HL-60/S4 treated with phorbol 12-myristate 13-acetate at 8.2 ng/mL for 4 days and 3 days (cell line): Measurements from ENCODE around the gene DHX36.

ENCODE experiments used
- in situ Hi-C: fragments of 300-500 bp; cut with MboI; formaldehyde crosslinking; loops from 2 replicates; pipeline ENCODE4 v1.15.0; 2022; ENCODE audit warnings: low sequenced_read_pairs

The DHX36 gene, protein sequence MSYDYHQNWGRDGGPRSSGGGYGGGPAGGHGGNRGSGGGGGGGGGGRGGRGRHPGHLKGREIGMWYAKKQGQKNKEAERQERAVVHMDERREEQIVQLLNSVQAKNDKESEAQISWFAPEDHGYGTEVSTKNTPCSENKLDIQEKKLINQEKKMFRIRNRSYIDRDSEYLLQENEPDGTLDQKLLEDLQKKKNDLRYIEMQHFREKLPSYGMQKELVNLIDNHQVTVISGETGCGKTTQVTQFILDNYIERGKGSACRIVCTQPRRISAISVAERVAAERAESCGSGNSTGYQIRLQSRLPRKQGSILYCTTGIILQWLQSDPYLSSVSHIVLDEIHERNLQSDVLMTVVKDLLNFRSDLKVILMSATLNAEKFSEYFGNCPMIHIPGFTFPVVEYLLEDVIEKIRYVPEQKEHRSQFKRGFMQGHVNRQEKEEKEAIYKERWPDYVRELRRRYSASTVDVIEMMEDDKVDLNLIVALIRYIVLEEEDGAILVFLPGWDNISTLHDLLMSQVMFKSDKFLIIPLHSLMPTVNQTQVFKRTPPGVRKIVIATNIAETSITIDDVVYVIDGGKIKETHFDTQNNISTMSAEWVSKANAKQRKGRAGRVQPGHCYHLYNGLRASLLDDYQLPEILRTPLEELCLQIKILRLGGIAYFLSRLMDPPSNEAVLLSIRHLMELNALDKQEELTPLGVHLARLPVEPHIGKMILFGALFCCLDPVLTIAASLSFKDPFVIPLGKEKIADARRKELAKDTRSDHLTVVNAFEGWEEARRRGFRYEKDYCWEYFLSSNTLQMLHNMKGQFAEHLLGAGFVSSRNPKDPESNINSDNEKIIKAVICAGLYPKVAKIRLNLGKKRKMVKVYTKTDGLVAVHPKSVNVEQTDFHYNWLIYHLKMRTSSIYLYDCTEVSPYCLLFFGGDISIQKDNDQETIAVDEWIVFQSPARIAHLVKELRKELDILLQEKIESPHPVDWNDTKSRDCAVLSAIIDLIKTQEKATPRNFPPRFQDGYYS

DNA sequence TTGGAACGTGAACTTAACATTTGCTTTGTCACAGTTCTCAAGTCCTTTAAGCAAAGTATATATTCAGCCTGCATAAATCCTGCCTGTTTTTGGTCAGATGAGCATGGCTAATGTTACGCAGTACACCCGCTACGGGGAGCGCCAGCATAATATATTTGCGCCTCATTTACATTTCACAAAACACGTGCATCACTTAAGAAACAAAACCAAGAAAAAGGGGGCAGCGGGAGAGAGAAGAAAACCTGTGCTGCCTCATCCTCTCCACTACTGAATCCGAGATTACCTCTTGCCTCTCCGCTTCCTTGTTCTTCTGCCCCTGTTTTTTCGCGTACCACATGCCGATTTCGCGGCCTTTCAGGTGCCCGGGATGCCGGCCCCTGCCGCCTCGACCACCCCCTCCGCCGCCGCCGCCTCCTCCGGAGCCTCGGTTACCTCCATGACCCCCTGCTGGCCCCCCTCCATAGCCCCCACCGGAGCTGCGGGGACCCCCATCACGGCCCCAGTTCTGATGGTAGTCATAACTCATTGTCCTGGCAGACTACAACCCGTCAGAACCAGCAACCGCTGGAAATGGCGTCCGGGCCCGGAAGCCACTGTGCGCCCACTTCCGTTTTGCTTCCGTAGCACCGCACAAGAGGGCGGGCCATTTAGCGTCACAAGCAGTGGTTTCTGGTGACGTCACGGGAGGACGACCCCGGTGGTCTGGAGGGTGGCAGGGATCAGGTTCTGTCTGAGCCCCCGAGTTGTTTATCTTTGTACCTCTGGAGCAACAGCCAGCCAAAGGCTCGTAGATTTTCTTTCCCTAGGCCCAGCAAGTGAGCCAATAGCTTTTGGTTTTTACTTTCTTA, at the start of gene DHX36:
DHX36 (minus strand) TSS at position 597 of the 848 bp plus-strand sequence; CDS start at position 526, 71 bp downstream.
- in situ Hi-C loops = no loop called here

GRCh38 chr3:154367221-154367620, 42.9 kb upstream of the DHX36 start:
- in situ Hi-C loops = no loop called here

GRCh38 chr3:154364849-154365248, 40.6 kb upstream of the DHX36 start:
- in situ Hi-C loops = no loop called here

DNA sequence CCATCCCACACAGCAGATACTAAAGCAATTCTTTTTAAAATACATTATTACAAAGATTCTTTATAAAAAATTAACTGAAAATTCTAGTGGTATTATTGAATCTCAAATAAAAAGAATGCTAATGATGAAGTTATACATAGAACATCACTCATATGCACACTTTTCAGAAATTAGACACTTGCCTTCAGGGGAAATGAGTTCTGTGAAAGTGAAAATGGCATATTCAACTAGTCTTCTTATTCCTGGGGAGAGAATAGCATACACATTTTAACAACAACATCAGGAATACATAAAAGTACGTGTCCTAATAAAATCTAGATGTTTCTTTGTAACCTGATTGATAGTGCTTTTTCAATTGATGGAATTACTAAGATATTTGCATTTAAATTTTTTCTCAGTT, 36.8 kb upstream of the DHX36 start:
- in situ Hi-C loops = no loop called here

GRCh38 chr3:154356009-154356408, 31.7 kb upstream of the DHX36 start:
- in situ Hi-C loops = no loop called here

DNA sequence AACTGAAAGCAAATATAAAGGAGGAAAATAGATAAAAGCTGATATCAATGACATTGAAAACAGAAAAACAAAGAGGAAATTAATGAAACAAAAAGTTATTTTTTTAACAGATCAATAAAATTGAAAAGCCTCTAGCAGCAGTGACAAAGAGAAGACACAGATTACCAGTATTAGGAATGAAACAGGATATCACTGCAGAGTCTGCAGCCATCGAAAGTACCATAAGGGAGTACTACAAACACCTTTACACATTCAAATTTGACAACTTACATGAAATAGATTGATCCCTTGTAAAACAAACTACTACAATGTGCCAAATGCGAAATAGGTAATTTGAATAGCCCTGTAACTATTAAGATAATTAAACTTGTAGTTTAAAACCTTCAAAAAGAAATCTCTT, 24.9 kb upstream of the DHX36 start:
- in situ Hi-C loops = loop anchor here (25.0 kb wide), 1 partner anchor 963 kb away; no protein-coding TSS in a partner anchor

DNA sequence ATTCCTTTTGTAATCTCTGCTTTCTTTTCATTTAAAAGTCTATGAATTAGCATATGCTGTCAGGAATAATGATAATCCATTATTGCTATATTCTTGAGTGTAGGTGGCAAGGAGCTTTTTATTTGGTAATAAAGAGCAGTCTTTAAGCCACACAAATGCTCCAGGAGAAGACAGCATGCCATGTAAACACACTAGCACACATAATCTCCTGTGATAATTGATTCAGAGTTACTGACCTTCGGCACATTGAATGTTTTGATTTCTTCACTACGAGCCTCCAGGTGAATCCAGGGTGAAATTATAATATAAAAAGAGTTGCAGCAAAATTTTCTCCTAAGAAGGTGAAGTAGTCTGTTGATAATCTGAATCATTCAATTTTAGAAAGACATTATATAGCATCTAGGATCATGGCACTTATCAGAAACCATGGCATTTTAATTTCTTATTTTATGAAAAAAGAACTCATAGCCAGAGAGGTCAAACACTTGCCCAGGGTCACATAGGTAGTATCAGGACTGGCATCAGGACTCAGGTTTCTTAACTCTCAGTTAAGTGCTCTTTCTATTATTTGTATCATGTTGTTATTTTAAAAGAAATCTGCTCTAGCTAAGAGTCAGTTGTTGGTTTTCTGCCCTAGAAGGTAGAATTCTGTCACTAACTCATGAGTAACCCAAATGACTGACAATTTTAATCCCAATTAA, 21.3 kb upstream of the DHX36 start:
- in situ Hi-C loops = loop anchor here (25.0 kb wide), 1 partner anchor 967 kb away; no protein-coding TSS in a partner anchor

DNA sequence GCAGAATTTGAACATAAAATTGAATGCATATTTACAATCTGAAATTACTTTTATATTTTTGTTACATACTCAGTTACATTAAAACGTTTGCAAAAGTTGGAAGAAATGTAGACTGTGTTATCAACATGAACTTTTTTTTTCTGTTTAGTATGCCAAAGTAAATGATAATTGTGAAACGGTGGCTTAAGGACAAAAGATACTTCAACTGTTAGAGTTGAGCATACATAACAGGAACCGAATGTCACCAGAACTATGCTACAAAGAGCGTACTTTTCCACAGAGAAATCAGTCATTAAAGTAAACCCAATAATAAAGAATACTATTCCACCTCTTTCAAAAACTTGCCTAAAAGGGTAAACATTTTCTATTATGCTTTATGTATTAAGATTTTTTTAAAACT, 14.3 kb upstream of the DHX36 start:
- in situ Hi-C loops = loop anchor here (25.0 kb wide), 1 partner anchor 974 kb away; no protein-coding TSS in a partner anchor

GRCh38 chr3:154338008-154338407, 13.7 kb upstream of the DHX36 start:
- in situ Hi-C loops = loop anchor here (25.0 kb wide), 1 partner anchor 974 kb away; no protein-coding TSS in a partner anchor

DNA sequence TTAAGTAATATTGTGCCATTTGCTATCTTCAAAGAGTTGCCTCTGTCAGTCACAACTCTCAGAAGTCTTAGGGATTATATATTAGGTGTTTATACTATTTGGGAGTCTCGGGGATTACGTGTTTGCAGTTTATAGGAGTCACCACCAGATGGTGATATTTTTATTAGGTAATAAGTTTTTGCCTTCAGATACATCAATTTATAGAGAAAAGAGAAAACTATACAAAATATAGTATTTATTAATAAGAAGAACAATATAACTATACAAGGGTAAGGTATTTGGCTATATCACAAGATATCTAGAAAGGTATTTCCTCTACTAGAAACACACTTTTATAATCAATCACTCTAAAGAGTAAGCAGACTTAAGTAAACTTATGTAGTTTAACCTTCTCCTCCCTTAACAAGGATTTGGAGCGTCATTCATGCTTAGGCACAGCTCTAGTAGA, 10.7 kb upstream of the DHX36 start:
- in situ Hi-C loops = loop anchor here (25.0 kb wide), 1 partner anchor 977 kb away; no protein-coding TSS in a partner anchor

DNA sequence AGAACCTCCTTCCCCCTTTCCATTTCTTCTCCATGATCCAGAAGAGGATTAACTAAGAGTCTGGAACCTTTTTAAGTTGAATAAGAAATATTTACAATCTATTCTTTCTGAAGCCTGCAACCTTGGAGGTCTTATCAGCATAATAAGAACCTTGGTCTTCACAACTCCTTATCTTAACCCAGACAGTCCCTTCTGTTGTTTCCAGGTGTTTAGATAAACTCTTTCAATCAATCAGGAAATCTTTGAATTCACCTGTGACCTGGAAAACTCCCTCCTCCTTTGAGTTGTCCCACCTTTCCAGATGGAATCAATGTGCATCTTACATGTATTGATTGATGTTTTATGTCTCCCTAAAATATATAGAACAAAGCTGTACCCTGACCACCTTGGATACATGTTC, 3.6 kb upstream of the DHX36 start:
- in situ Hi-C loops = loop anchor here (25.0 kb wide), 1 partner anchor 984 kb away; no protein-coding TSS in a partner anchor

GRCh38 chr3:154324919-154325318, 632 bp upstream of the DHX36 start:
- in situ Hi-C loops = loop anchor here (25.0 kb wide), 1 partner anchor 987 kb away; no protein-coding TSS in a partner anchor

DNA sequence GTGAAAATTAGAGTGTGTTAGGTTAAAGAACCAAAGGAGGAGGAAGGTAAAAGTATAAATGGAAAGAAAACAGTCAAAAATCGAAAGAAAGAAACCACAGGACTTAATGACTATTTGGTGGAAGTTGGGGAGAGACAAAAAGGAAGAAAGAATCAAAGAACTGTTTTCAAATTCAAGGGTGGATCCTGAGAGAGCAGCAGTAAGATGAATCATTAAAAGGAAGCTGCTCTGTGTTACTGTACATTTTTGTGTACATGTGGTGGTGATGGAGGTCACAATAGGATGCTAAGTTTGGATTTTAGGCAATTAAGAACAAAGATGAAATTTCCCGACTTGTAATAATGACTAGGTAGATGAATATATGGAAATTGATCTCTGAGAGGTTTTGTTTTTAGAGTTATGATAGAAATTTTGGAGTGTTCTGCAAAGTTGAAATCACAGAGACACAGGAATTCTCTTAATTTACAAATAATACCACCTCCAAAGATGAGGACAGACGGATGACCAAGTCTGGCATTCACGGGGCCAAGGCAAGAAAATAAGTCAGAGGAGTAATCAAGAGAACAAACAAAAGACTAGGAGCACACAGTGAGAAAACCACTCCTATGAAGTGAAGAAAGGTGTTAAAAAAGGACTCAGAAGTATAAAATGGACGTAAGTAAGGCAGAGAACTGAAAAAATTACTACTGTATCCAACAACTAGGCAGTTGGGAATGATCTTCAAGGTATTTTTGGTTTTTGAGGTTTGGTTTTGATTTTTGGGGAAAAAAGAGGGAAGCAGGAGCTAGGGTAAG, 7.1 kb downstream of the DHX36 start:
- in situ Hi-C loops = no loop called here

DNA sequence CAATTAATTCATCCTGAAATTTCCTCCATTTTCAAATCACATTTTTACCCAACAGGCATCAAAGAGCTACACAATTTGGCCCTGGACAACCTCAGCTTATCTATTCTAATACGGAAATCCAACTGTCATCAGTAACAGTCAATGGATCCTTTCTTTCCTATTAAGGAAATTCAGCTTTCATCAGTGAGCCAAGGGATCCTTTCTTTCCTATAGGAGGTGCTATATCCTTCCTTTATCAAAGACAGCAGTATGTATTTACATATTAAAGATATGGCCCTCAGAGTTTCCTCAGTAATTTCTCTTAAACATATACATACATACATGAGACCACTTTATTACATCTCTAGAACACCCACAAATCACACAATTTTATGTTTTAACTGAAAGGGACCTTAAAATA, 10.1 kb downstream of the DHX36 start:
- in situ Hi-C loops = no loop called here

GRCh38 chr3:154310840-154311239, 13.4 kb downstream of the DHX36 start:
- in situ Hi-C loops = no loop called here

DNA sequence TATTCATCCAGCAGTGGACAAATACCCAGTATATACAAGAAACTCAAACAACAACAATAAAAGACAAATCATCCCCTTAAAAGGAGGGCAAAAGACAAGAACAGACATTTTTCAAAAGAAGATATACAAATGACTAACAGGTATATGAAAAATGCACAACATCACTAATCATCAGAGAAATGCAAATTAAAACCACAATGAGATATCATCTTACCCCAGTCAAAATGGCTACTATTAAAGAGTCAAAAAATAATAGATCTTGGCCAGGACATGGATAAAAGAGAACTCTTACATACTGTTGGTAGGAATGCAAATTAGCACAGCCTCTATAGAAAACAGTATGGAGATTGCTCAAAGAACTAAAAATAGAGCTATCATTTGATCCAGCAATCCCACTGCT, 16.9 kb downstream of the DHX36 start:
- in situ Hi-C loops = no loop called here

- in situ Hi-C loops = no loop called here
Observed at GRCh38 chr3:154304936-154305335, 19.4 kb downstream of the DHX36 start.

- in situ Hi-C loops = no loop called here
Observed at GRCh38 chr3:154304116-154304786, 20.0 kb downstream of the DHX36 start.
